IPS-20b (cell line): ENCODE results near the gene GRAPL.
"Not testable (repeated sequence)": the region's sequence is repeated elsewhere in the genome, so short reads cannot be mapped to it uniquely, and the experiment has no call there.

ENCODE experiments used
- H3K27ac ChIP-seq: one replicate; pipeline ENCODE4 v1.5.1; 2013; ENCODE audit warnings: low read length
- H3K27me3 ChIP-seq: 2 replicates; pipeline ENCODE4 v1.6.1; 2013; ENCODE audit warnings: mild to moderate bottlenecking, low read length, inconsistent platforms; ENCODE audit not compliant: insufficient read depth
- H3K36me3 ChIP-seq: 2 replicates; pipeline ENCODE4 v1.6.1; 2013; ENCODE audit warnings: low read depth, mild to moderate bottlenecking, inconsistent platforms, low read length, moderate library complexity; ENCODE audit not compliant: insufficient read depth
- H3K4me1 ChIP-seq: 2 replicates; pipeline ENCODE4 v1.6.1; 2013; ENCODE audit warnings: mild to moderate bottlenecking, control low read depth, inconsistent platforms, low read length, moderate library complexity; ENCODE audit not compliant: insufficient read depth
- H3K4me3 ChIP-seq: 2 replicates; pipeline ENCODE4 v1.5.1; 2013; ENCODE audit warnings: mild to moderate bottlenecking, low read length, inconsistent platforms
- H3K9ac ChIP-seq: 2 replicates; pipeline ENCODE4 v1.6.1; 2013; ENCODE audit warnings: low read depth, mild to moderate bottlenecking, inconsistent platforms, low read length, moderate library complexity
- H3K9me3 ChIP-seq: 2 replicates; pipeline ENCODE4 v1.6.1; 2013; ENCODE audit warnings: mild to moderate bottlenecking, low read depth, low read length, inconsistent platforms; ENCODE audit not compliant: insufficient read depth

The GRAPL gene

DNA sequence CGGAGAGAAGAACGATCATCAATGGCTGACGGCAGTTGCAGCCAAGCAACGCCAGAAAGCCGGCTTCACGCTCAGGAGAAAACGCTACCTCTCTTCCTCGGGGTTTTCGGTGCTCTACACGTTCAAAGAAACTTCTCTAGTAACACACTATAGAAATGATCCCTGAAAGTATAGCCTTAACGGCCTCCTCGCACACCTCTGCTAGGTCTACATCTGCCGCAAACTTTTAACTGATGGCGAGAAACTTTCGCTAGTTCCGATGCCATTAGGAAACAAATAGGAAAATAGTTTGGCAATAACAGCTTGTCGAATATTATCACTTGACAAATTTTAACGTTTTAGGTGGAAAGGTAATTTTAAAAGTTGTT is 14.9 kb upstream of the GRAPL start:
- H3K36me3 ChIP-seq, H3K9me3 ChIP-seq, H3K27ac ChIP-seq, H3K9ac ChIP-seq, H3K4me3 ChIP-seq, H3K27me3 ChIP-seq, H3K4me1 ChIP-seq: not testable (repeated sequence)

DNA sequence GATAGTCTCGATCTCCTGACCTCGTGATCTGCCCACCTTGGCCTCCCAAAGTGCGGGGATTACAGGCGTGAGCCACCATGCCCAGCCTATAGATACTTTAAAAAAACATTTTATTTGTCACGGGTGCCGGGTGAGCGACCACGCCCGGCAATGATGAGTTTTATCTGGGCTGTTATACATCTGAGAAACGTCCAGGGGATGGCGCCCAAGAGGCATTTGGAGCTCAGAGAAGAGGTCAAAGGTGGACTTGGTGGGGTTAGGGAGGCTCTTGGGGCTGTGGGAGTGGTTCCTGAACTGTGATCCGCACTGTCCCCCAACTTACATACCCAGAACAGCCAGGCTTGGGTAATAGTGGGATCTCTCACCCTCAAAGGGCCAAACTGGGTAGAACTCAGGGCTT is 8.7 kb upstream of the GRAPL start:
- not testable (repeated sequence) for H3K36me3 ChIP-seq, H3K4me3 ChIP-seq, H3K9ac ChIP-seq, H3K9me3 ChIP-seq, H3K27me3 ChIP-seq, H3K27ac ChIP-seq, H3K4me1 ChIP-seq

DNA sequence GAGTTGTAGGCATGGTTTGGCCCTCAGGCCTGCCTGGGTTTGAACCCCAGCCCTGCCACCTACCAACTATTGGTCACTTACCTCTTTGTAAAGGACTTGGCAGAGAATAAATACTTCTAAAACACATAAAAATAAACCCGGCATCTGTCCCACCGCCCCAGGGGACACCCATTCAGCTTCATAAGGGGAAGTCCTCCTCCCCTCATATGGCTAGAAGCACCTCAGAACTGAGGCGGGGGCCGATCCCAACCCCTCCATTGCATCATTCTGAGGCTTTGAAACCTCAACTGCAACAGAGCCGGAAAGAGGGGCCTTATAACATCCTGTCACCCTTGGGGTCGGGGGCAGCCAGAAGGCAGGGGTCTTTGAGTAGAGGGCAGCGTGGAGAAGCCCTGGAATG is 2.1 kb upstream of the GRAPL start:
- not testable (repeated sequence) for H3K4me3 ChIP-seq, H3K9me3 ChIP-seq, H3K9ac ChIP-seq, H3K27ac ChIP-seq, H3K36me3 ChIP-seq, H3K4me1 ChIP-seq, H3K27me3 ChIP-seq

DNA sequence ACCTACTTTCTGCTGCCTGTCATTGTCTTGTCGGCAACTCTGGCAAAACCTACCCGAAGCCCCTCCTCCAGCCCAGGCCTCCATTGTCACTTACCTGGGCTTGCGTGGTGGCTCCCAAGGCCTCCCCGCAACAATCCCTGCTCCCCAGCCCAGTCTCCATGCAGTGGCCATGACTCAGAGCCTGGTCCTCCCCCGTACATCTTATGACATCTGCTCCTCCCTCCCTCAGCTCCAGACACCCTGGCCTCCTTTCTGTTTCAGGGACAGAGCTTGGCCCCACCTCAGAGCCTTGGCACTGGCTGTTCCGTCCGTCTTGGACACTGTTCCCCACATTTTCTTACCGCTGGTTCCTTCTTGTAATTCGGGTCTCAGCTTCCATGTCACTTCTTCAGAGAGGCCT is 2.1 kb downstream of the GRAPL start:
- not testable (repeated sequence) for H3K4me1 ChIP-seq, H3K4me3 ChIP-seq

DNA sequence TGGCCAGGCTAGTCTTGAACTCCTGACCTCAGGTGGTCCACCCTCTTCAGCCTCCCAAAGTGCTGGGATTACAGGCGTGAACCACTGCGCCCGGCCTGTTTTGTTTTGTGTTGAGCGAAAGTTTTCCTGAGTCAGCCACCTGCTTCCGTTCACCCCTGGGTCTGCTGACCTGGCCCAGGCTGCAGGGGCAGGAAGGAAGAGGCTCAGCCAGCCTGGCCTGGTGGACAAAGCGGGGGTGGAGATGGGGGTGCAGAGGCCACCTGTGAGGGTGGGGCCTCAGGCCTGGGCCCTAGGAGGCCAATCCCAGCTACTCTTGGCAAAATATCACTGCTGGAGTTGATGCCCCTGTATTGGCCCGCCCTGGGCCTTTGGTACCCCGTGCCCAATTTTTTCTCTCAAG is 3.7 kb downstream of the GRAPL start:
- not testable (repeated sequence) for H3K27ac ChIP-seq, H3K4me3 ChIP-seq, H3K4me1 ChIP-seq, H3K36me3 ChIP-seq, H3K9me3 ChIP-seq, H3K27me3 ChIP-seq, H3K9ac ChIP-seq

More for the DNA sequence above, 2.1 kb downstream of the GRAPL start:
- H3K27ac ChIP-seq, H3K9ac ChIP-seq, H3K27me3 ChIP-seq, H3K9me3 ChIP-seq, H3K36me3 ChIP-seq: not testable (repeated sequence)

DNA sequence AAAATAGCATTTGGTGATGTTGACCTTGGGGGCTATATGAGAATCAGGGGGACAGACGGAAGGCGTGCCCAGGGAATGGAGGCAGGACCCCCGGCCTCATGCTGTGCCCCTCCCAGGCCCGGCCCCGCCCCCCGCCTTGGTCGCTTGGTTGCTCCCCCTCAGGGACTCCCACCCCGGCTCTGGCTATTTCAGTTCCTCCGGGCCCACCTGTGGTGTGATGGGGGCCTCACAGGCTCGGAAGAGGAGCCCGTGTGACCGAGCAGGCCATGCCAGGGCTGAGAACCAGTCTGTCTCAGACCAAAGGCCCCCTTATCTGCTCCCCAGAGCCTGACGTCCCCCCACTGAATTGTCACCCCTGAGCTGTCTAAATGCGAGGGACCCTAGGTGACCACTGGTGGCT is 4.4 kb downstream of the GRAPL start:
- not testable (repeated sequence) for H3K36me3 ChIP-seq, H3K9me3 ChIP-seq, H3K27me3 ChIP-seq, H3K27ac ChIP-seq, H3K9ac ChIP-seq, H3K4me1 ChIP-seq, H3K4me3 ChIP-seq

DNA sequence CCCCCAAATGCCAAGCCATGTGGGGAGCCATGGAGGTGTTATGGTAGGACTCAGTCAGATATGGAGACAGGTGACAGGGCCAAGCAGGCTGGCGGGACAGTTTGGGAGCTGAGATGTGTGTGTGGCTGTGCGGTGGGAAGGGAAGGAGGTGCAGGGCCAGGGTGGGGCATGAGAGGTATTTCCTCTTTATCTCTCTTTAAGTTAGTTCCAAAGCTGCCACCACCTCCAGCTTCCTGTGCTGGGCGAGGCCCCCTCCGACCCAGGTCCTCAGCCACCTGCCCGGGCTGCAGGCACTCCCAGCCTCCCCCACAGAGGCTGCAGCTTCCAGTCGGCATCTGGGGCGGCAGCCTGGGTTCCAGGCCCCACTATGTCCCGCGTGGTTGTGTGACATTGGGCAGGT is 6.4 kb downstream of the GRAPL start:
- not testable (repeated sequence) for H3K4me1 ChIP-seq, H3K27ac ChIP-seq

DNA sequence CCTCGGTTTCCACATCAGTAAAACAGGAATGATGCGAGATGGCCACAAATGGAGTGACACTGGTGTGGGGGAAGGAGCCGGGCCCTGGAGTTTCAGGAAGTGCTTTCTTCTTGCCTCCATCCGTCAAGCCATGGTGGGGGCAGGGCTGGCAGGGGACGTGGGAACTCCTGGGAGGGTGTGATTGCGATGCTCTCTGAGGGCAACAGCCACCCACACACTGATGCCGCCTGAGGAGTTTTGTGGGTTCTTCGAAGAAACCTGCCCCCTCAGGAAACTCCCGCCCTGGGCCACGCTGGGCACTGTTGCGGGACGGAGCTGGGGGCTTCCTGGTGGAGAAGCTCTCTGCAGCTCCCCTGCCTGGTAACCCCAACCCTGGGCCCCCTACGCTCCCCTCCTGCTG is 8.0 kb downstream of the GRAPL start:
- not testable (repeated sequence) for H3K9ac ChIP-seq, H3K4me3 ChIP-seq, H3K9me3 ChIP-seq, H3K27ac ChIP-seq, H3K27me3 ChIP-seq, H3K4me1 ChIP-seq, H3K36me3 ChIP-seq

More for the DNA sequence above, 6.4 kb downstream of the GRAPL start:
- not testable (repeated sequence) for H3K27me3 ChIP-seq, H3K4me3 ChIP-seq, H3K9ac ChIP-seq, H3K36me3 ChIP-seq, H3K9me3 ChIP-seq

DNA sequence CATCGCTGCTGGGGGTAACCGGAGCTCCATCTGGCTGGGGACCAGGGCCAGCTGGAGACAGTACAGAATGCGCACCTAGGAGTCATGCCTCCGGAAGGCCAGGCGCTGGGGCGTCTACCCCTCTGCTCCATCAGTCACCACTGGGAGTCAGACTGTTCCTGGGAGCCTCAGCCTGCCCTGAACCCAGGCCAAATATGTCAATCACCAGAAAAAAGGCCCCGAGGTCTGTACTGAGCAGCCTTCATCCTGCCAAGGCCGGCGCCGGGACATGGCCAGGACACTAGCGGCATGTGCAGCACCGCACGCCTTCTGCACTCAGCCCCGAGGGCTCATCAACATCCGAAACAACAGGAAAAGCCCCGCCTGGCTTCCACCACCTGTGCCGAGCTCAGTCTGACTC is 8.7 kb downstream of the GRAPL start:
- H3K36me3 ChIP-seq, H3K4me3 ChIP-seq, H3K4me1 ChIP-seq, H3K9ac ChIP-seq, H3K27ac ChIP-seq, H3K27me3 ChIP-seq, H3K9me3 ChIP-seq: not testable (repeated sequence)

DNA sequence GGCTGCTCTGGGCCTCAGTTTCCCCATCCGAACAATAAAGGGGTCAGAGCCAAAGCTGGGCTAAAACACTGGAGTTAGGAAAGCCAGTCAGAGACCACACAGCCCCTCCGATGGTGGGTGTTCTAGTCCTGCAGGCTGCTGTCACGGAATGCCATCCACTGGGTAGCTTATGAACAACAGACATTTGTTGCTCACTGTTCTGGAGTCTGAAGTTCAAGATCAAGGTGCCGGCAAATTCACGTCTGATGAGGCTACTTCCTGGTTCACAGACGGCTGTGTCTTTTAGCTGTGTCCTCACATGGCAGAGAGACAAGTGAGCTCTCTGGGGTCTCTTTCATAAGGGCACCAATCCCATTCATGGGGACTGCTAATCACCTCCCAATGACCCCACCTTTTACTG is 9.2 kb downstream of the GRAPL start:
- H3K4me3 ChIP-seq, H3K27me3 ChIP-seq, H3K27ac ChIP-seq, H3K4me1 ChIP-seq, H3K9ac ChIP-seq, H3K36me3 ChIP-seq, H3K9me3 ChIP-seq: not testable (repeated sequence)

DNA sequence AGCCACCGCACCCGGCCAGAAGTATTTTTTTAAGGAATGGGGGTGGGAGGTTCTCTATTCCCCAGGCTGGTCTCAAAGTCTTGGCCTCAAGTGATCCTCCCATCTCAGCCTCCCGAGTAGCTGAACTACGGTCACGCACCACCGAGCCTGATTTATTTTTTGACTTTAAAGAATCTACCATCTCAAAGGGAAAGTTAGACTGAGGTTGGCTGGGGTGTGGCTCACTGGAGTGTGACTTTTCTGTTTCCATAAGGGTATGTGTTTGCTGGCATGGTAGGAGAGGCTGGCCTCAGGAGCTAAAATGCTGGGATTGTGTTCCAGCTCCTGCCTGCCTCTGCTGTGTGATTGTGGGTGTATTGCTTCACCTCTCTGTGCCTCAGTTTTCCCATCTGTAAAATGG is 10.6 kb downstream of the GRAPL start:
- H3K36me3 ChIP-seq, H3K4me1 ChIP-seq, H3K27me3 ChIP-seq, H3K4me3 ChIP-seq, H3K9me3 ChIP-seq, H3K9ac ChIP-seq, H3K27ac ChIP-seq: not testable (repeated sequence)

DNA sequence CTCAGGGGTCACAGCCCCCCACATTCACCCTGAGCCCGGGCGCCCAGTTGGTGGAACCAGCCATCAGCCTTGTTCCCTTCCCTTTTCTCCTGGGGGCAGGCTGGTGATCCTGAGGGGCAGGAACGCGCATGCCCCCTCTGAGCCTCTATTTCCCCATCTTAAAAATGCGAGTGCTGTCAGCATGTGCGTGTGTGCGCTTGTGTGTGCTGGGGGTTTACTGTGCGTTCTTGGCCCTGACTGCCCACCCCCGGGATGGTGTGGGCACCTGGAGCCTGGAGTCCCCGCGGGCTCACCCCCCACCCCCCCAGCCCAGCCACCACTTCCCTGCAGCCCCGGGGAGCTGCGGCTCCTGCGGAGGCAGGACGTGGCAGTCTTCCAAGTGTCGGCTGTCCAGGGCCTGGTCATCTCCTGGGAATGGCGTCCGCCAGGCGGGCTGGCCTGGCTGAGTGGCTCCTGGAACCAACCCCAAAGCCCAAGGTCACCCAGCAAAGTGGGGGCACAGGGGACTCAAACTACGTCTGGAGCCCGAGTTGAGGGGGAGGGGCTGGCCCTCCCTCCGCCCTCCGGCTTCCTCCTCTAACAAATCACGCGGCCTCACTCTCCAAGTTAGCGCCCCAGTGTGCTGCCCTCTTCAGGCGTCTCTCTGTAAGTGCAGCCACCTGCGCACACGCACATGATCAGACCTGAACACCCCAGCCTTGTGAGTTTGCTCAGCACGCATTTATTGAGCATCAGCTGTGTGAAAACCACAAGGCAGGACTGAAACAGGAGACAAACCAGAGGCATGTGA is 14.2 kb downstream of the GRAPL start:
- H3K27me3 ChIP-seq, H3K4me1 ChIP-seq, H3K36me3 ChIP-seq, H3K9me3 ChIP-seq, H3K9ac ChIP-seq, H3K4me3 ChIP-seq, H3K27ac ChIP-seq: not testable (repeated sequence)

DNA sequence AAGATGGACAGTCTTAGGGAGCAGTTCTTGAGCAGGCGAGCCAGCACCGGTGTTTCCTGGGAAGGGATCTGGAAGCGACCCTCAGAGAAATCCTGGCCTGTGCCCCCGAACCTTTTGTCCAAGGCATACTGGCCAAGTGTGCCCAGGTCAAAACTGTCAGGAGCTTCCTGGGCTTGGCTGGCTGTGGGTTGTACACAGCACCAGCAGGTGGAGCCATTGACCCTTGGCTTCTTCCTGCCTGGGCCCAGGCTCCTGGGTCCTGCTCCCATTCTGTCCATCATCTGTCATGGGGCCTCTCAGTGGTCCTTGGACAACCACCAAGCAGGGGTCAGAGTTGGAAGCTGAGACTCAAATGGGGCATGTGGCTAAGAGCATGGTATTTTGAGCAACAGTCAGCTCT is 15.0 kb downstream of the GRAPL start:
- not testable (repeated sequence) for H3K9ac ChIP-seq, H3K4me3 ChIP-seq, H3K36me3 ChIP-seq, H3K27me3 ChIP-seq, H3K27ac ChIP-seq, H3K4me1 ChIP-seq, H3K9me3 ChIP-seq
